ENCODE measurements around the gene SCEL. TPM values are rescaled to one million over a fixed set of nuclear protein-coding genes. Genes with fewer than 3 reads are reported as not detected.
A peak's percentile ranks its signal among the peaks of the same experiment; 100 is the strongest.

The SCEL gene
- polyA plus RNA-seq, 2 of the 4 experiments (the other 2 are of a cell fraction) = 0.06 to 1.4 TPM

DNA sequence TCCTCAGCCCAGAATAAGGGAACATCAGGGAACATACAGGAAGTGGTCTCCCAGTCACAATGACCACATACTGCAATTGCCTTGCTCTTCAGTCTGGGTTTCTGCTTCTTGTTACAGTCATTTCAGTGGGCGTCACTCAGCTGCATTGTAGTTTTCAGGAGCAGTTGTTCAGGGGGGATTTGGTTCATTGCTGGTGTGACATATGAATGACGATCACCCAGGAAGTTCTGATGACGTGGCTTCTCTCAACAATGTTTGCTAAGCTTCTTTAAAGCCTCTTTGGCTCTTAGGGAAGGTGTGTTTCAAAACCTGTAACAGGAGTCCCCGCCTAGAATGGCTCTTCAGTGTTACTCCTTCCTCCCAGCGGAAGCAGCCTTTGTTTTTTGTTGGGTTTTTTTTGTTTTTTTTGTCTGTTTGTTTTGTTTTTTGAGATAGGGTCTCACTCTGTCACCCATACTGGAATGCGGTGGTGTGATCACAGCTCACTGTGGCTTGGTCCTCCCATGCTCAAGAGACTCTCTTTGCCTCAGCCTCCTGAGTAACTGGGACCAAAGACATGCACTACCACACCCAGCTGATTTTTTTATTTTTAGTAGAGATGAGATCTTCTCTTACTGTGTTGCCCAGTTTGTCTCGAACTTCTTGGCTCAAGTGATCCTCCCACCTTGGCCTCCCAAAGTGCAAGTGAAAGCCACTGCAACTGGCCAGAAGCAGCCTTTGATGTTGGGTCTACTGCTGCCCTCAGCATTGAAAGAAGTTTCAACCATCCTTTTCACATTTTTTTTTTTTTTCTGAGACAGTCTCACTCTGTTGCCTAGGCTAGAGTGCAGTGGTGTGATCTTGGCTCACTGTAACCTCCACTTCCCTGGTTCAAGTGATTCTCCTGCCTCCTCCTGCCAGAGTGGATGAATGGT lies 1.4 kb upstream of the SCEL start:
- WGBS (ENCODE audit: missing lambda C conversion rate) = 63% methylated on average over 7 of the region's 7 CpGs
- no peak overlapping the region for H3K4me3 ChIP-seq
- 0 out of 6 replicates have a peak overlapping the region, but pooled peaks of 1 of the 2 experiments have one; percentile 26 for H3K27ac ChIP-seq
- H3K4me2 ChIP-seq = no peak overlapping the region
- H3K4me1 ChIP-seq = peaks cover 27% of the 10 kb centered on the region; the same call in 2 of the 3 replicates
- FAIRE-seq = no peak
- ChIA-PET POLR2A (no interaction called here), CTCF (no interaction called here)
- peak in 1 of 2 experiments; percentile 30 for DNase-seq (ENCODE audit: low read depth in 1 of 2, low spot score in 1 of 2)
- TF ChIP-seq, protein P1, sequence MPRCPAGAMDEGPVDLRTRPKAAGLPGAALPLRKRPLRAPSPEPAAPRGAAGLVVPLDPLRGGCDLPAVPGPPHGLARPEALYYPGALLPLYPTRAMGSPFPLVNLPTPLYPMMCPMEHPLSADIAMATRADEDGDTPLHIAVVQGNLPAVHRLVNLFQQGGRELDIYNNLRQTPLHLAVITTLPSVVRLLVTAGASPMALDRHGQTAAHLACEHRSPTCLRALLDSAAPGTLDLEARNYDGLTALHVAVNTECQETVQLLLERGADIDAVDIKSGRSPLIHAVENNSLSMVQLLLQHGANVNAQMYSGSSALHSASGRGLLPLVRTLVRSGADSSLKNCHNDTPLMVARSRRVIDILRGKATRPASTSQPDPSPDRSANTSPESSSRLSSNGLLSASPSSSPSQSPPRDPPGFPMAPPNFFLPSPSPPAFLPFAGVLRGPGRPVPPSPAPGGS (IDR thresholded peaks at IDR 0.05) = no peak
- TF ChIP-seq, protein P2, sequence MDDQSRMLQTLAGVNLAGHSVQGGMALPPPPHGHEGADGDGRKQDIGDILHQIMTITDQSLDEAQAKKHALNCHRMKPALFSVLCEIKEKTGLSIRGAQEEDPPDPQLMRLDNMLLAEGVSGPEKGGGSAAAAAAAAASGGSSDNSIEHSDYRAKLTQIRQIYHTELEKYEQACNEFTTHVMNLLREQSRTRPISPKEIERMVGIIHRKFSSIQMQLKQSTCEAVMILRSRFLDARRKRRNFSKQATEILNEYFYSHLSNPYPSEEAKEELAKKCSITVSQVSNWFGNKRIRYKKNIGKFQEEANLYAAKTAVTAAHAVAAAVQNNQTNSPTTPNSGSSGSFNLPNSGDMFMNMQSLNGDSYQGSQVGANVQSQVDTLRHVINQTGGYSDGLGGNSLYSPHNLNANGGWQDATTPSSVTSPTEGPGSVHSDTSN (IDR thresholded peaks at IDR 0.05) = no peak
- TF ChIP-seq SMC3 (IDR thresholded peaks at IDR 0.05) (no peak), RNF2 (IDR thresholded peaks at IDR 0.05; ENCODE audit: borderline replicate concordance, low read depth) (no peak), HOXB5 (CRISPR knock-in tag; IDR thresholded peaks at IDR 0.05) (no peak), RARB (CRISPR knock-in tag; IDR thresholded peaks at IDR 0.05) (no peak), EHF (CRISPR knock-in tag; IDR thresholded peaks at IDR 0.05) (no peak), HOXB13 (CRISPR knock-in tag; IDR thresholded peaks at IDR 0.05; ENCODE audit: low read depth) (no peak), EP300 (IDR thresholded peaks at IDR 0.05) (no peak), FOSL2 (IDR thresholded peaks at IDR 0.05) (no peak), FOSL2 (CRISPR knock-in tag; IDR thresholded peaks at IDR 0.05) (no peak), ZC3H11A (IDR thresholded peaks at IDR 0.05) (no peak), TFCP2L1 (CRISPR knock-in tag; IDR thresholded peaks at IDR 0.05) (no peak), SREBF2 (IDR thresholded peaks at IDR 0.05) (no peak), NFE2L2 (conservative IDR thresholded peaks at IDR 0.05; ENCODE audit: low read length) (no peak), CBX2 (IDR thresholded peaks at IDR 0.05; ENCODE audit: borderline replicate concordance, low read depth) (no peak), RCOR1 (IDR thresholded peaks at IDR 0.05; ENCODE audit: low read depth, low read length) (no peak)
- TF ChIP-seq, protein P3, sequence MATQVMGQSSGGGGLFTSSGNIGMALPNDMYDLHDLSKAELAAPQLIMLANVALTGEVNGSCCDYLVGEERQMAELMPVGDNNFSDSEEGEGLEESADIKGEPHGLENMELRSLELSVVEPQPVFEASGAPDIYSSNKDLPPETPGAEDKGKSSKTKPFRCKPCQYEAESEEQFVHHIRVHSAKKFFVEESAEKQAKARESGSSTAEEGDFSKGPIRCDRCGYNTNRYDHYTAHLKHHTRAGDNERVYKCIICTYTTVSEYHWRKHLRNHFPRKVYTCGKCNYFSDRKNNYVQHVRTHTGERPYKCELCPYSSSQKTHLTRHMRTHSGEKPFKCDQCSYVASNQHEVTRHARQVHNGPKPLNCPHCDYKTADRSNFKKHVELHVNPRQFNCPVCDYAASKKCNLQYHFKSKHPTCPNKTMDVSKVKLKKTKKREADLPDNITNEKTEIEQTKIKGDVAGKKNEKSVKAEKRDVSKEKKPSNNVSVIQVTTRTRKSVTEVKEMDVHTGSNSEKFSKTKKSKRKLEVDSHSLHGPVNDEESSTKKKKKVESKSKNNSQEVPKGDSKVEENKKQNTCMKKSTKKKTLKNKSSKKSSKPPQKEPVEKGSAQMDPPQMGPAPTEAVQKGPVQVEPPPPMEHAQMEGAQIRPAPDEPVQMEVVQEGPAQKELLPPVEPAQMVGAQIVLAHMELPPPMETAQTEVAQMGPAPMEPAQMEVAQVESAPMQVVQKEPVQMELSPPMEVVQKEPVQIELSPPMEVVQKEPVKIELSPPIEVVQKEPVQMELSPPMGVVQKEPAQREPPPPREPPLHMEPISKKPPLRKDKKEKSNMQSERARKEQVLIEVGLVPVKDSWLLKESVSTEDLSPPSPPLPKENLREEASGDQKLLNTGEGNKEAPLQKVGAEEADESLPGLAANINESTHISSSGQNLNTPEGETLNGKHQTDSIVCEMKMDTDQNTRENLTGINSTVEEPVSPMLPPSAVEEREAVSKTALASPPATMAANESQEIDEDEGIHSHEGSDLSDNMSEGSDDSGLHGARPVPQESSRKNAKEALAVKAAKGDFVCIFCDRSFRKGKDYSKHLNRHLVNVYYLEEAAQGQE (IDR thresholded peaks at IDR 0.05) = no peak
- TF ChIP-seq, protein P4, sequence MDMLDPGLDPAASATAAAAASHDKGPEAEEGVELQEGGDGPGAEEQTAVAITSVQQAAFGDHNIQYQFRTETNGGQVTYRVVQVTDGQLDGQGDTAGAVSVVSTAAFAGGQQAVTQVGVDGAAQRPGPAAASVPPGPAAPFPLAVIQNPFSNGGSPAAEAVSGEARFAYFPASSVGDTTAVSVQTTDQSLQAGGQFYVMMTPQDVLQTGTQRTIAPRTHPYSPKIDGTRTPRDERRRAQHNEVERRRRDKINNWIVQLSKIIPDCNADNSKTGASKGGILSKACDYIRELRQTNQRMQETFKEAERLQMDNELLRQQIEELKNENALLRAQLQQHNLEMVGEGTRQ (IDR thresholded peaks at IDR 0.05) = no peak
- TF ChIP-seq, protein P5, sequence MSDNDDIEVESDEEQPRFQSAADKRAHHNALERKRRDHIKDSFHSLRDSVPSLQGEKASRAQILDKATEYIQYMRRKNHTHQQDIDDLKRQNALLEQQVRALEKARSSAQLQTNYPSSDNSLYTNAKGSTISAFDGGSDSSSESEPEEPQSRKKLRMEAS (IDR thresholded peaks at IDR 0.05) = no peak
- TF ChIP-seq, protein P6, sequence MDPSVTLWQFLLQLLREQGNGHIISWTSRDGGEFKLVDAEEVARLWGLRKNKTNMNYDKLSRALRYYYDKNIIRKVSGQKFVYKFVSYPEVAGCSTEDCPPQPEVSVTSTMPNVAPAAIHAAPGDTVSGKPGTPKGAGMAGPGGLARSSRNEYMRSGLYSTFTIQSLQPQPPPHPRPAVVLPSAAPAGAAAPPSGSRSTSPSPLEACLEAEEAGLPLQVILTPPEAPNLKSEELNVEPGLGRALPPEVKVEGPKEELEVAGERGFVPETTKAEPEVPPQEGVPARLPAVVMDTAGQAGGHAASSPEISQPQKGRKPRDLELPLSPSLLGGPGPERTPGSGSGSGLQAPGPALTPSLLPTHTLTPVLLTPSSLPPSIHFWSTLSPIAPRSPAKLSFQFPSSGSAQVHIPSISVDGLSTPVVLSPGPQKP (IDR thresholded peaks at IDR 0.05; ENCODE audit: low read depth, low read length) = no peak
- no peaks in the 10 kb centered on the region for H3K9me3 ChIP-seq
- no peak for ATAC-seq
